Thoracic aorta (tissue), 2 donors: ENCODE measurements around the gene NMRK1. TPM values are rescaled to one million over a fixed set of nuclear protein-coding genes. Genes with fewer than 3 reads are reported as not detected.

Experiments used
- ATAC-seq: fragments of 150-250 bp; one replicate; pipeline ENCODE4 v1.8.0; 2017; ENCODE audit warnings: low read depth; ENCODE audit not compliant: insufficient number of reproducible peaks, low FRiP score
- DNase-seq: peaks from one replicate; pipeline ENCODE4 v3.0.0-alpha.2; 2020; ENCODE audit warnings: low spot score
- H3K27ac ChIP-seq, 2 donors: fragments of 200-600 bp; sonication (generic); 1 replicate in 1 of 2; 2 replicates in 1 of 2; pipeline ENCODE4 v1.5.1; 2016; ENCODE audit warnings: mild to moderate bottlenecking in 2 of 2, moderate library complexity in 2 of 2
- H3K27me3 ChIP-seq: fragments of 200-600 bp; sonication (generic); replicated peaks from 2 replicates; pipeline ENCODE4 v1.6.0; 2016; ENCODE audit warnings: mild to moderate bottlenecking; ENCODE audit not compliant: insufficient read depth
- H3K36me3 ChIP-seq: fragments of 200-600 bp; sonication (generic); one replicate; pipeline ENCODE4 v1.5.1; 2016
- H3K4me1 ChIP-seq, 2 donors: fragments of 200-600 bp; sonication (generic); 1 replicate in 1 of 2; 2 replicates in 1 of 2; pipeline versions ENCODE4 v1.5.1 to v1.6.0; 2016; ENCODE audit warnings: low read depth in 2 of 2, mild to moderate bottlenecking in 1 of 2; ENCODE audit not compliant: control insufficient read depth in 1 of 2
- H3K4me3 ChIP-seq: fragments of 200-600 bp; sonication (generic); 2 replicates; pipeline ENCODE4 v1.5.1; 2016; ENCODE audit warnings: mild to moderate bottlenecking
- H3K9me3 ChIP-seq: fragments of 200-600 bp; sonication (generic); 2 replicates; pipeline ENCODE4 v1.5.1; 2016
- total RNA-seq, 2 donors: library from RNA; depleted of rRNA; stranded (reverse); fragments of >200 nt; gene quantifications; one replicate each; pipeline versions ENCODE4 v1.1.0 to v1.2.3, GENCODE V29; 2016
- TF ChIP-seq, protein P1 (sequence below): fragments of 200-600 bp; sonication (generic); IDR thresholded peaks from one replicate; pipeline ENCODE4 v1.5.1; 2019; ENCODE audit warnings: antibody characterized with exemption

The NMRK1 gene
- total RNA-seq, 2 donors from 2014 or later: 20.2 to 30.6 TPM

DNA sequence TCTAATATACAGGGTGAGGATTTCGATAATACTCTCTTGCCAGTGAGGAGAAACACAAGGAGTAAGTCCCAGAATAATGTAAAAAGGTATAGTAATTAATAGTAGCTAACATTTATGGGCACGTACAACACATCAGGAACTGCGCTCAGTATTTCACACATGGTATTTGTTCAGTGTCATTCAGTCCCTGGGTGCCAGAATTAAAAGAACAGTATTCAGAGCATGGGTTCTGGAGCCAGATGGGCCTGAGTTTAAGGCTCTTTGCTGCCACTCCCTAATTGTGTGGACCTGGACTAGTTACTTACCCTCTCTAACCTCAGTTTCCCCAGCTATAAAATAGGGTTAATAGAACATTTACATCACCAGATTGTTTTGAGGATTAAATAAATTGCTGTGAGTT lies 16.7 kb upstream of the NMRK1 start:
- DNase-seq: no peak
- no peak for ATAC-seq
- Histone ChIP-seq H3K4me1 (peaks cover 5 to 19% of the 10 kb centered on the region in 2 donors), H3K27me3 (no peaks in the 10 kb centered on the region), H3K36me3 (no peaks in the 10 kb centered on the region), H3K9me3 (no peaks in the 10 kb centered on the region), H3K27ac (no peak overlapping the region), H3K4me3 (no peak overlapping the region)
- TF ChIP-seq, protein P1, sequence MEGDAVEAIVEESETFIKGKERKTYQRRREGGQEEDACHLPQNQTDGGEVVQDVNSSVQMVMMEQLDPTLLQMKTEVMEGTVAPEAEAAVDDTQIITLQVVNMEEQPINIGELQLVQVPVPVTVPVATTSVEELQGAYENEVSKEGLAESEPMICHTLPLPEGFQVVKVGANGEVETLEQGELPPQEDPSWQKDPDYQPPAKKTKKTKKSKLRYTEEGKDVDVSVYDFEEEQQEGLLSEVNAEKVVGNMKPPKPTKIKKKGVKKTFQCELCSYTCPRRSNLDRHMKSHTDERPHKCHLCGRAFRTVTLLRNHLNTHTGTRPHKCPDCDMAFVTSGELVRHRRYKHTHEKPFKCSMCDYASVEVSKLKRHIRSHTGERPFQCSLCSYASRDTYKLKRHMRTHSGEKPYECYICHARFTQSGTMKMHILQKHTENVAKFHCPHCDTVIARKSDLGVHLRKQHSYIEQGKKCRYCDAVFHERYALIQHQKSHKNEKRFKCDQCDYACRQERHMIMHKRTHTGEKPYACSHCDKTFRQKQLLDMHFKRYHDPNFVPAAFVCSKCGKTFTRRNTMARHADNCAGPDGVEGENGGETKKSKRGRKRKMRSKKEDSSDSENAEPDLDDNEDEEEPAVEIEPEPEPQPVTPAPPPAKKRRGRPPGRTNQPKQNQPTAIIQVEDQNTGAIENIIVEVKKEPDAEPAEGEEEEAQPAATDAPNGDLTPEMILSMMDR: no peak

DNA sequence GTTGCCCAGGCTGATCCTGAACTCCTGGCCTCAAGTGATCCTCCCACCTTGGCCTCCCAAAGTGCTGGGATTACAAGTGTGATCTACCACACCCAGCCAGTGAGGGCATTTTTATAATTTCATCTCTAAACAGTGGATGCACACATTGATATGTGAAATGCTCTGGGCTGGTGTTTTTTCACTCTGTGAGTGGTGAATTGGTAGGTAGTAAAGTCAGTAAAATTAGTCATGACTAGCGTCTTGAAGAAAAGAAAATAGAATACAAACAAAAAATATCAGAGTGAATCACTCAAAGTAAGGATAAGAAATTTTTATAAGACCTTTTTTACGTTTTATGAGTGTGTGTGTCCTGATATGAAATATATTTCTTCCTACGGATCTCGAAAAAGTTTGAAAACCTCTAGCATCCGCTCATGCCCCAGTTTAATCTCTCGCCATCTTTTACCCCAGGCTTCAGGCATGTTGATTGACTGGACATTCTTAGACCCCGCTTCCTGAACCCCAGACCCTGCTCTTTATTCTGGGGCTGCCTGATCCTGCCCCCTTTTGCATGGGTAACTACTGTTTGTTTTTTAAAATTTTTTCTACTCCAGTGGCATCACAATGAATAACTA lies 14.3 kb upstream of the NMRK1 start:
- no peaks in the 10 kb centered on the region for H3K36me3 ChIP-seq
- H3K27me3 ChIP-seq: no peaks in the 10 kb centered on the region
- no peak overlapping the region for H3K4me3 ChIP-seq
- H3K9me3 ChIP-seq: no peaks in the 10 kb centered on the region
- H3K27ac ChIP-seq: no peak overlapping the region
- TF ChIP-seq, protein P1: no peak
- ATAC-seq: no peak
- peaks cover 0 to 10% of the 10 kb centered on the region in 2 donors for H3K4me1 ChIP-seq
- DNase-seq: no peak

DNA sequence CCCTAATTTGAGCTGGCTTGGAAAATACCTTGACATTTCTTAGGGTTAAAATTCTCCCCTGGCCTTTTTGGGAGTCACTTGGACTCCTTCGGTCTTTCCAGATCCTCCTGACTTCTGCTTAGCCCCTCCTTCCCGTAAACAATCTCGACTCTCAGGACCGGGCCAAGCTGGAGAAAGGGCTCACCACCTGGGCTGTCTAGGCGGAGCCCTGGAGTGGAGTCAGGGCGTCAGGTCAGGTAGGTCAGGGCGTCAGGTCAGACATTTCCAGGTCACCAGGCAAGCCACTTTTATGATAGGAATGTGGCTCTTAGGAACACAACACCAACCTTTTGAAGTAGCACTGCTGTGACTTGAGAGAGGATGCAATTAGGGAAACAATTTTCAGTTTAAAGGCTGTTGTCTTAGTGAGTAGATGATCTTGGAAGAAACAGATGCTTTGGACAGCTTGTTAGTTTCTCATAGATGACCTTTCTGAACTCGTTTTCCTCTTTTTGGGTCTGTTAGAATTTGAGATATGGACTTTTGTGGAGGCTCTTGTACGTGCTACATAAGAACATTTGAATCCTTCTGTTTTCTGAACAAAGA lies 13.1 kb upstream of the NMRK1 start:
- no peaks in the 10 kb centered on the region for H3K27me3 ChIP-seq
- H3K4me3 ChIP-seq: no peak overlapping the region
- no peak overlapping the region for H3K27ac ChIP-seq
- no peak for ATAC-seq
- H3K4me1 ChIP-seq: peaks cover 0 to 9% of the 10 kb centered on the region in 2 donors
- TF ChIP-seq, protein P1: no peak
- DNase-seq: no peak
- H3K9me3 ChIP-seq: no peaks in the 10 kb centered on the region
- no peaks in the 10 kb centered on the region for H3K36me3 ChIP-seq

DNA sequence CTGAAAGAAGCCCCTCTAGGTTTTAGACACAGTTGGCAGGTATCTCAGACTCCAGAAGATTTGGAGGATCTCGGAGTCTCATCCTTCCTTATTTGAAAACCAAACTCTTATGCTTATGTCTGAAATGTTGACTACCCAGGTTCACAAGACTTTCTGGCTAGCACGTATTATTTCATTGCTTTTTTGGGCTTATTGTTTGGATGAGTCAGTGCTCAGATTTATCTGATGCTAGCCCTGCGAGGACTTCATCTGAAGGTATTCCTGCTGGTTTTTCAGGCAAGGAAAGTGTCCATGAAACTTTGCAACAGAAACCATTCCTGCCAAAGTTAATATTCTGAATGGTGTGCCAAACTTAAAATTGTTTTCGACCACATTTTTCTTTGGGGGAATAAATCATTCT lies 8.8 kb upstream of the NMRK1 start:
- no peaks in the 10 kb centered on the region for H3K27me3 ChIP-seq
- no peak overlapping the region for H3K4me3 ChIP-seq
- H3K27ac ChIP-seq: no peak overlapping the region
- ATAC-seq: no peak
- no peaks in the 10 kb centered on the region for H3K9me3 ChIP-seq
- peaks cover 0 to 3% of the 10 kb centered on the region in 2 donors for H3K4me1 ChIP-seq
- TF ChIP-seq, protein P1: no peak
- no peaks in the 10 kb centered on the region for H3K36me3 ChIP-seq
- DNase-seq: no peak

DNA sequence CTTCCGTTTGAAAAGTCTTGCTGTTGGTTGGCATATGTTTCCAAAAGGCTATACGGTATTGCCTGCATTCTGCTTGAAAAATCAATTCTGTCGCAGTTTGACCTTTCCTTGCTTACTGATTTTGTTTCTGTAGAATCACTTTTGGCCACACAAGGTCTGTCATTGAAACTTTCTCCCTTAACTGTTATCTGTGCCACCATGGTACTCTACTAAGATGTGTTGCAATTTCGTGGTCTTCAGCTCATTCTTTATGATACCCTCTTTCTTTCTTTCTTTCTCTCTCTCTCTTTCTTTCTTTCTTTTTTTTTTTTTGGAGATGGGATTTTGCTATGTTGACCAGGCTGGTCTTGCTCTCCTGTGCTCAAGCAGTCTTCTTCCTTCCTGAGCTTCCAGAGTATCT lies 4.8 kb upstream of the NMRK1 start:
- TF ChIP-seq, protein P1: no peak
- Histone ChIP-seq H3K4me1 (peaks cover 11 to 21% of the 10 kb centered on the region in 2 donors), H3K36me3 (no peaks in the 10 kb centered on the region), H3K9me3 (no peaks in the 10 kb centered on the region), H3K27ac (no peak overlapping the region), H3K4me3 (no peak overlapping the region), H3K27me3 (no peaks in the 10 kb centered on the region)
- DNase-seq (no peak), ATAC-seq (no peak)
